HG03196 (cell line): ENCODE data around the gene RUNX1.

ENCODE experiments used
- ATAC-seq: cut with Tn5 transposase; IDR thresholded peaks from one replicate; pipeline ENCODE4 v1.9.1; 2021; ENCODE audit not compliant: unreplicated experiment

Gene RUNX1

DNA sequence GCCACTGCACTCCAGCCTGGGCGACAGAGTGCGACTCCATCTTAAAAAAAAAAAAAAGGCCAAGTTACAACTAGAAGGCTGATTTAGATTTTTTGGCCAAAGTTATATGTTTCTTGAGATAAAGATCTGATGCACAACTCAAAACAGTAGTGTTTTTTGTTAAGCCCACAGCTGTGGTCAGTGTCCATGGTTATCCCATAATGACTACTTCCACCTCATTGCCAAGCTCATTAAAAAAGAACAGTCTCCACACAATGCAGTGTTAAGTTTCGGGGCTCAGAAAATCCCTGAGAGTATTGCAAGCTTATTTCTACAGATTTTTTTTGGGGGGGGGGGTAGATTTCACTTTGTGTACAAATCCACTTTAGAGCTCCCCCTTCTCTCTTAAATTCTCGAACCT is 120.5 kb downstream of the RUNX1 start:
- ATAC-seq: no peak

DNA sequence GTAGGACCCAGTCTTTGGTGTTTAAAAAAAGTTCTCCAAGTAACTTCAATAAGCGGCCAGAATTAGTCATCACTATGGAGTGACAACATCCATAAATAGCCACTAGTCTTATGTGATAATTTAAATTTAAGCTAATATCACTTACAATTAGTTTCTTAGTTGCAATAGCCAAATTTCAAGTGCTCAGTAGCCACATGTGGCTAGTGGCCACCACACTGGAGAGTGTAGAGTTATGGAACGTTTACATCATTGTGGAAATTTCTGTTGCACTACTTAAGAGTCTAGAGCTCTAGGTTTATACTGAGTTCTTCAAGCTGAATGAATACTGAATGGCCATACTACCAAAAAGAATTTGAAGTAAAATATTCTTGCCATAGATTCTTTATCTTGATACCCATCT is 121.1 kb downstream of the RUNX1 start:
- ATAC-seq: no peak

DNA sequence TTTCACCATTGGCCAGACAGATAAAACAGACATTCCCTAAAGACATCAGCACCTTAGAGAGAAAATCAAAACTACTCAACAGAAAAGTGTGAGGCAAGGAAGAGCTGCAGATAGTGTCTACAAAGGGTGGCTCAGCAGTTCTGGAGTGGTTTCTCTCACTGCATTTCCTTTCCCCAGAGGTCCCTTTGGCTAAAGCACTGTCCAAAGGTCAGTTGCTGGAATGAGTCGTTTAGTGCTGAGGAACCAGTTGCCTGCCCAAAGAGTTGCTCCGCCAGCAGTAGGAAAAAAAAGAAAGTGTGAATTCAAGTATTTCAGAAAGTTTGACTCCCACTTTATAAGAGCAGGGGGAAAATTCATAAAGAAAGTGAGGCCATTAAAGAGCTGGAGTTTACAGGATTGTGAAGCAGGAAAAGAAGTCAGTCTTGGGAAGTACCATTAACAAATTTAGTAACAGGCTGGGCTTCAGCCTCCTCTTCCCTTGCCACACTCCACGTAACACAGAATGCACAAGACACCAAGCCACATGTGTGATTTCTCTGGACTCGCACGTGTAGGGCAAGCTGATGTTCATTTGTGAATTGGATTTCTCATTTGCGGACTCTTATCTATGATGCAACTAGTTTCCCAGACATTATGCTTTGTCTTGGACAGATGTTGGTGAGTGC is 122.2 kb downstream of the RUNX1 start:
- ATAC-seq: no peak

DNA sequence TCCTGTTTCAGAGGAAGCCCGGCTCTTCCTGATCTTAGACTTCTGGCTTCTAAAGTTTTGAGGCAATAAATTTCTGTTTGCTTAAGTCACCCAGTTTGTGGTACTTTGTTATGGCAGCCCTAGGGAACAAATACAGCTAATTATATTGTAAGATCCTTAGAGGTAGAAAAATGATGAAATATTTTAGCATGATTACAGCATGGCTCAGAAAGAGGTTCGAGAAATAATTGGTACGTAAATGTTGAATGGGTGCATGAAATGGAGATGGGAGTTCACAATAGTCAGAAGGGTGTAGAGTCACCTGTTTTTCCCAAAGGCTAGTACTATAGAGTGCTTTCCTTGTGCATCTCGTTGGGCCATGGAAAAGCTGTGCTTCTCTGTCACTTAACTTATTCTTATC is 123.5 kb downstream of the RUNX1 start:
- no peak for ATAC-seq

- ATAC-seq: no peak
Measured at GRCh38 chr21:34924771-34925419, 124.2 kb downstream of the RUNX1 start.

DNA sequence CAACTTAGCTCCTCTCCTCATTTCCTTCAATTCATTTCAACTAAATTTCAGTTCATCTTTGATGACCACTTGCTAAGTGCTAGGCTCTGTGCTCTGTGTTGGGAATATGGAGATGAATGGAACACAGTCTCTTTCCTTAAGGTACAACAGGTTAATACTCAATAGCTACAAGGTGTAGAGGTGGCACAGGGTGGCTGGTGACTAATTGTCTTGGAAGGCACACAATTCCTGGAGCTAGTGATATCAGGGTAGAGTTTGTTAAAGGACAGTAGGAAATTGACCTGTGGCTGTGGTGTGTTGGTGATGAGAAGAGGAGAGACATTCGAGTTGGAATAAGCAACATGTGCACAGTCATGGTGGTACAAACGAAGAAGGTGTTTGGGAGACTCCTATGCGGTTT is 124.9 kb downstream of the RUNX1 start:
- no peak for ATAC-seq

GRCh38 chr21:34923626-34924025 is 125.5 kb downstream of the RUNX1 start:
- ATAC-seq: no peak

DNA sequence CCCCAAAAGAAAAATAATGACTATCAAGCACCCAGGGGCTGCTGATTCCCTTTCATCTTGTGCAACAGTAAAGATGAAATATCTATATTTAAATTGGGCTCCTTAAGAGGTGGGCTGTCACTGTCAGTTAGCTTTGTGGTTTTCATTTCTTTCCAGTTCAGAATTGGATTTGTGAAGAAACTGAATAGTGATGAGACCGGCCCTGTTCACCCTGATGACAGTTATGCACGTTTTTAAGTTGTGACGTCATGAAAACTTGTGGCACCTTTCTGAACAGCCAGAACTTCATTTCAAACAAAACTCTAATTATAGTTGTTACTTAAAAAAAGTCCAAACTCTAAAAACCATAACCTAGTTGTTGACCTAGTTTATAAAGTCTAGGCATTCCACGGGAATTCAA is 125.9 kb downstream of the RUNX1 start:
- ATAC-seq: no peak

DNA sequence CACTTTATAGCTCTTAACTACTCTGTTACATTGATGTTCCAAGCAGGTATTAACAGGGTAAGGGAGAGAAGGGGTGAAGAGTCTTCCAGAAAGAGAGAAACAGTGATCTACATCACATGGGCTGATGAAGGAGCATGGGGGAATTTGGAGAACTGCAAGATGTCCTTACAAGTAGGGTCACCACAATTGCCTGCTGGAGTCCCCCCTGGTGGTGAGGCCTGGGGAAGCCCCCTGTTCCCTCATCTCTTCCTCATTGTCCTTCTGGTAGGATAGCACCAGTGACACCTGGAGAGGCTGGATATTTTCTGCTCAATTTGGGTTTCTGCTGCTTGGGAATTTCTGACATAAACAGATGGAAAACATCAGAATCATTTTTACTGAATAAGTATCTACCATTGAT is 126.6 kb downstream of the RUNX1 start:
- ATAC-seq: no peak

DNA sequence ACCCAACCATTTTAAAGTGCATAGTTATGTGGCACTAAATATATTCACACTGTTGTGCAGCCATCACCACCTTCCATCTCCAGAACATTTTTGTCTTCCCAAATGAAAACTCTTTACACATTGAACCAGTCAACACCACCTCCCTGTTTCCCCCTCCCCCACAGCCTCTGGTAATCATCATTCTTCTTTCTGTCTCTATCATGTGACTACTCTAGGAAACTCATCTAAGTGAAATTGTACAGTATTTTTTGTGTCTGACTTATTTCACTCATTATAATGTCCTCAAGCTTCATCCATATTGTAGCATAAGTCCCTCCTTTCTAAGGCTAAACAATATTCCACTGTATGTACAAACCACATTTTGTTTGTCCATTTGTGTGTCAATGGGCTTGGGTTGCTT is 128.0 kb downstream of the RUNX1 start:
- ATAC-seq: no peak

DNA sequence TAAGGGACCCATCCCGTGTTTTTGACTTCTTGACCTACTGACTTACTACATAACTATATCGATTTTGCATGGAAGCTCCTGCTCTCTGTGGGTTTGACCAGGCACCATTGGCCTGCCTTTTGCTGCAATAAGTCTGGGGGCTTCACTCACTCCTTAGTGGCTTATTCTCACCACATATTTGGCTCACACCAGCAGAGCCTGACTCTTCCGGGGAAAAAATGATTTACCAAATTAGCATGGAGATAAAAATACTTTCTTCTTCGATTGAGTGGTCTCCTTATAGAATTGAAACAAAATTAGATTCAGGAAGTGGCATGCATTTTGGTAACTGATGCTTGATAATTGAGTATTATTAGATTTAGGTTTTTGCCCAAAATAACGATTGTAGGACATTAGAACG is 129.7 kb downstream of the RUNX1 start:
- ATAC-seq: no peak

GRCh38 chr21:34916446-34916845 is 132.7 kb downstream of the RUNX1 start:
- ATAC-seq: no peak

DNA sequence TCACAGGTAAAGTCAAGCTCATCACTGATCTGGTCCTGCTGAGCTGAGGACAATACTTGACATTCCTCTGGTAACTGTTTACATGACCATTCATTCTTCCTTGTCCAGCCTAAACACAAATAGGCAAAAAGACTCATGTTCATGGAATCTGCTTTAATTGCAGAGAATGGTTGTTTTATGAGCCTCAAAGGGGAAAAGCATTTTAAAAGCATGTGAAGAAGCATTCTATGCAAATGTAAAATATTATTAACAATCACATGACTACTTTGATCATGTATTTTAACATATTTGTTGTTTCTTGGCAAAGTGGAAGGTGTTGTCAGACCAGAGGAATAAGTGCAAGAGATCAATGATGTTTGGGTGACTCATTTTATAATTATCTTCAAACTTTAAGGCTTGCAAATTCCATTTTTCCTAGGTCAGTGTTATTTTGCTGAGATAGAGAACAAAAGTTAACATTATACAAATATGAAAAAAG is 133.7 kb downstream of the RUNX1 start:
- no peak for ATAC-seq

DNA sequence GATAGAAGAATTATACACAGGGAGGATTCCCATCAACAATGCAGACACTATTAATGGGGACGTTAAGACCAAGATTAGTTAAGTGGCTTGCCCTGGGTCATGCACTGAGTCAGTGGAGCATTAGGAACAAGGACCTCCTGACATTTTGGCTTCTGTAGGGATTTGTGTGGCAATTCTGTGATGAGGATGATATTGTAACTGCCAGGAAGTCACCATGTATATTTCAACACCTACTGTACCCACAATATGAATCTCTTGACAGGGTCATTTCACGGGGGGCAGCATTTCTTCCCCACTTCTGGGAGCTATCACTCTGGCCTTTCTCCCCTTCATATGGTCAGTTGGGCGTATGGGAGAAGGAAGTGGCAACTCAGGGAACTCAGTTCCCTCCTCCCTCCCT is 134.9 kb downstream of the RUNX1 start:
- ATAC-seq: no peak

- ATAC-seq: no peak
Measured at GRCh38 chr21:34913811-34914210, 135.3 kb downstream of the RUNX1 start.

- no peak for ATAC-seq
Measured at GRCh38 chr21:34912022-34912945, 136.8 kb downstream of the RUNX1 start.

- no peak for ATAC-seq
Measured at GRCh38 chr21:34911360-34911759, 137.7 kb downstream of the RUNX1 start.

- no peak for ATAC-seq
Measured at GRCh38 chr21:34910396-34910795, 138.7 kb downstream of the RUNX1 start.

- no peak for ATAC-seq
Measured at GRCh38 chr21:34909492-34910292, 139.4 kb downstream of the RUNX1 start.

GRCh38 chr21:34908419-34909055 is 140.6 kb downstream of the RUNX1 start:
- ATAC-seq: no peak
